Measurements from ENCODE around the gene MASP1.
"Not testable (repeated sequence)": the region's sequence is repeated elsewhere in the genome, so short reads cannot be mapped to it uniquely, and the experiment has no call there.

MASP1 gene

DNA sequence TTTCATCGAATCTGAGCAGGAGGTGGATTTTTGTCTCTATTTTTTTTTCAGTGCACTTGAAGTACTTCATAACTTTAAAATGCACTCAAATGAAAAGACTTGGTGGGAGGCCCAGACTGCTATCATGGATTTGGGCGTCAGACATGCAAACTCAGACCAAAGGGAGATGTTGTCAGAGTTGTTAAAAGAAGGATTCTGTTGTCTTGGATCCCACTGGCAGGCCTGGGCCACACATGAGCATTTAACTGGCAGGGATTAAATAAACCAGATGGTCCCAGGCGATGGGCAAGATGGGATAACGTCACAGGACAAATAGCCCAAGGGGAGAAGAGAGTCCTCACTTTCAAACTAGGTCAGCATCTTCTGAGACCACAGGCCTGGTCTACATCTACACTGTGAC lies 78.8 kb downstream of the MASP1 start:
- no peak for DNase-seq

DNA sequence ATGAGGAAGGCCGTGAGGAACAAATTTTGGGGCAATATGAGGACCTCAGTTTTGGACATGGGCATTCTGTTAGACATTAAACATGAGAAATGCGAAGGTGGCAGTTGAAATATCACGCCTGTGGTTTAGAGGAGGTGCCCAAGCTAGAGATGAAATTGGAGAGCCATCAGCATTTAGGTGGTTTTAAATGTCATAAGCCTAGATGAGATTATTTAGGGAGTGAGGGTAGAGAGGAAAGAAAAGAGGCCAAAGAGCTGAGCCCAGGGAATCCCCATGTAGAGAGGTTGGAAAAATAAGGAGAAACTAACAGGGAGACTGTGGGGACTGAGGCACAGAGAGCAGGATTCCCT lies 79.4 kb downstream of the MASP1 start:
- DNase-seq: no peak

DNA sequence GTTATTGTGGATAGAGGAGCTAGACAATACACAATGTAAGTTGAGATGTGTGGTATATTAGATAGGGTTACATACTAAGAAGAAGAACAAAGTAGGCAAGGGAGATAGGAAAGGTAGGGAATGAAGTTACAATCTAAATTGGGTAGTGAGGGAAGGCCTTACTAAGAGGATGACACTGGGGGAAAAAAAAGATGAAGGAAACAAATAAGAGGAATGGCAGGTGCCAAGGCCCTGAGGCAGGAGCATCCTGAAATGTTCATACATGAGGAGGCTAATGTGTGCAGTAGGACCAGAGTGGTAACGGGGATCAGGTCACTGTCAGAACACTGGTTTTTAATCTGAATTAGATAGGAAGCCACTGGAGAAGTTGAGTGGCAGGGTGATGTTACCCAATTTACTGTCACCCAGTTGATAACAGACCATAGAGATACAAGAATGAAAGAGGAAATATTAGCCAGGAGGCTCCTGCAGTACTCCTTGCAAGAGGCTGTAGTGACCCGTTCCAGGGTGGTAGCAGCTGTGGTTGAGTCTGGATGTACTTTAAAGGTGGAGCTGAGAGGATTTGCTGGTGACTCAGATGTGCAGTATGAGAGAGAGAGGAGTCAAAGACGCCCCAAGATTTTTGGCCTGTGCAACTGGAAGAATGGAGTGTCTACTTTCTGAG lies 79.9 kb downstream of the MASP1 start:
- DNase-seq: no peak

DNA sequence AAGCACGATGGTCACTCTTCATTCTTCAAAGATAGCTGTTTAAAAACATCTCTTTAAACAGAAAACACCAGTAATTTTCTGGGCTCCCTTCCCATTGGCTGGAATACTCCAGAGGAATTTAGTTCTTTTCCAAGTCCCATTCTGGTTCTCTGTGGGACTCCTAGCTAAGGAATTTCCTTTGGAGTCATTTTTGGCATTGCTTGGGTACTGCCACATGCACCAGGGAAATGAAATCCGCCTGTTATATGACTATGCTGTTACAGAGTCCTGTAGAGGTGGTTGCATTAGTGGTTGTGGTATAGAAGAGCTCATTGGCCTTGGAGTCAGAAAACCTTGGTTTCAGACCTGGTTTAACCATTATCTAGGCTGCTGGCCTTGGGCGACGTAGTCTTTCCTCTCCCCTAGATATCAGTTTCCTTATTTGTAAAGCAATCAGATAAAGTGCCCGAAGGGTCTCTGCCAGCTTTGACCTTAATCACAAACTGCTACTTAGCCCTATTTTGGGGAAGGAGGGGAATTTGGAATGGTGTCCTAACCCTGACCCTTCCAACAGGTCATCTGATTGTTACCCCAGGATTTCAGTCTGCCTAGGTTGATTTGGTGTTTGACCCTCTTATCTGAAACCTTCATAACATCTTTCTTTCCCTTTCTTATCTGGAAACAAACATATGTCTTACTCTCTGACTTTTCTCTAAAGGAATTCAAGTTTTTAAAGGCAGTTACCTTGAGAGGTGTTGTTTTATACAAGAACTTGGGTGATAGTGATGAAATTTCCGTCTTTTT lies 80.8 kb downstream of the MASP1 start:
- no peak for DNase-seq

DNA sequence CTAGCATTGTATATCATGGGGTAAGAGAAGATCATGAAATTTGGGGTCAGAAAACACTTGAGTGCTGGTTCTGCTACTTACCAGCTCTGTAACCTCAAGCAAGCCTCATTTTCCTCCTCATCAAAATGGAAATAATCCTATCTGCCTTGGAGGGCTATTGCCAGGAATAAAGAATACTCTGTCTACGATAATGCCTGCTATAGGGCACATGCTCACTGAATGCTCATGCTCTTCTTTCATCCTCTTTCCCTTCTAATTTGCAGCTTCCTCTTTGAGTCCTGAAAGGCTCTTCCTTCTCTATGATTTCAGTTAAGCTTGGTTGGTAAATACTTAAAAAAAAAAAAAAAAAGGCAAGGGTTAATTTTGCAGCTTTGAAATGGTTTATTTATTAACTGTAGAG lies 81.4 kb downstream of the MASP1 start:
- DNase-seq: no peak

DNA sequence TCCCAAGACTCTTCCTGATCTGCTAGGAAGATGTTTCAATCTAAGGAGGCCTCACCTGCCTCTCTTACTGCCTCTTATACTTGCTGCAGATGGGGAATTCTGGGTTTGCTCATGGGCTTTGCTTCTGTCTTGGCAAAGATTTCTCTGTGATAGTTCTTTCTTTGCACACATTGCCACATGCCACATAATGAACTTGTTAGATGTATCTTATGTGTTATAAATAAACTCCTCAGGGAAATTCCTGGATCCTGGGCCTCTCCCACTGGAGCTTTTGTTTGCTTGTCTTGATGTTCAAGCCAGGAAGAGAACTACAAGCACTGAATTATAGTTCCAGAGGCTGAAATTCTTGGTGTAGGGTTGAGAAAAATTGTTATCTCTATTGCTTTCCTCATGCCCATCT lies 82.0 kb downstream of the MASP1 start:
- no peak for DNase-seq

DNA sequence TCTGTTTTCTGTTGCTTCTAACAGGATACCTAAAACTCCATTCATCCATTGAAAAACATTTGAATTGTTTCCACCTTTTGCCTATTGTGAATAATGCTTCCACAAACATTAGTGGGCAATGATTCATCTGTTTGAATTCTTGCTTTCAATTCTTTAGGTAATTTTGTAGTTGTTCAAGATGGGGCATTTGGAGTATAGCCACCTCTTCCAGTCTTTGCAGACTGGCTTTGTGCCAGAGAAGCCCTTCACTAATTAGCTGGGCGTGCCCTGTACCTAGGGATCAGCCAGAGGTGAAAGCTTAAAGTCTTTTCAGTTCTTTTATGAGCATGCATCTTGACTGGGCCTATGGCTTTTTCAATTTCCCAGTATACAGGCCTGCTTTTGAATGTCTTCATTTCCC lies 83.4 kb downstream of the MASP1 start:
- no peak for DNase-seq

DNA sequence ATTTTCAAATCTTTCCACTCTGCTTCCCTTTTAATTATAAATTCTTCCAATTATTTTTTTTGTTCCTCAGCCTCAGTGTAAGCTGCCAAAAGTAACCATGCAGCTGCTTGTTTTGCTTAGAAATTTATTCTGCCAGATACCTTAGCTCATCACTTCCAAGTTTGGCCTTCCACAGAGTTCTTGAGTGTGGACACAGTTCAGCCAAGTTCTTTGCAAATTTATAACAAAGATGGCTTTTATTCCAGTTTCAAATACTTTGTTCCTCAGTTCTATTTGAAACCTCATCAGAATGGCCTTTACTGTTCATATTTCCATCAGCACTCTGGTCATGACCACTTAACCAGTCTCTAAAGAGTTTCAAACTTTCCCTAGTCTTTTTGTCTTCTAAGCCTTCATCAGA lies 83.9 kb downstream of the MASP1 start:
- no peak for DNase-seq

DNA sequence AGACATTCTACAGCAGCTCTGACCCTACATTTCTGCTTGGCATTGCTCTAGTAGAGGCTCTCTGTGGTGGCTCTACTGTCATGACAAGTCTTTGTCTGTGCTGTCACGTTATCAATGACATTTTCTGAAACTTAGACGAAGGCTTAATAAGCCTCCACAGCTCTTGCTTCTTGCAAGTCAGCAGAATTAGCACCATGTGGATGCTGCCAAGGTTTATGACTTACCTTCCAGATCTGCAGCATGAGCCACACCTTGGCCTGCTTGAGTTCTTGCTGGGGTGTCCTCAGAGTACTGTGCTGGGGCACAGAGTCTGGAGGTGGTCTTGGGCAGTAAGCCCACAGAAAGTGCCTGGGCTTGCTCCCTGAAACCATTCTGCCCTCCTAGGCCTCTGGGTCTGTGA lies 84.5 kb downstream of the MASP1 start:
- DNase-seq: no peak

DNA sequence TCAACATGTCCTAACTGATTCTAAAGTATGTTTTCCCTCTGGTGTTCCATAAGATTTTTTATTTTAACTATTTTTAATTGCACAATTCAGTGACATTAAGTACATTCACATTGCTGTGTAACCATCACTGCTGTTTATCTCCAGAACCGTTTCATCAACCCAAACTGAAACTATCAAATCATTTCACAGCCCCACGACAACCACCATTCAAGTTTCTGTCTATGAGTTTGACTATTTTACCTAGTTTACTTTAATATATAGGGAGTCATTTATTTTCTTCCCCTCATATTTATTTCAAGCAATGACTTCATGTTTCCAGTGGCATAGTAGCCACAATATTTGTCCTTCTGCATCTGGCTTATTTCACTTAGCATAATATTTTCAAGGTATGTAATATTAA lies 85.9 kb downstream of the MASP1 start:
- DNase-seq: no peak

DNA sequence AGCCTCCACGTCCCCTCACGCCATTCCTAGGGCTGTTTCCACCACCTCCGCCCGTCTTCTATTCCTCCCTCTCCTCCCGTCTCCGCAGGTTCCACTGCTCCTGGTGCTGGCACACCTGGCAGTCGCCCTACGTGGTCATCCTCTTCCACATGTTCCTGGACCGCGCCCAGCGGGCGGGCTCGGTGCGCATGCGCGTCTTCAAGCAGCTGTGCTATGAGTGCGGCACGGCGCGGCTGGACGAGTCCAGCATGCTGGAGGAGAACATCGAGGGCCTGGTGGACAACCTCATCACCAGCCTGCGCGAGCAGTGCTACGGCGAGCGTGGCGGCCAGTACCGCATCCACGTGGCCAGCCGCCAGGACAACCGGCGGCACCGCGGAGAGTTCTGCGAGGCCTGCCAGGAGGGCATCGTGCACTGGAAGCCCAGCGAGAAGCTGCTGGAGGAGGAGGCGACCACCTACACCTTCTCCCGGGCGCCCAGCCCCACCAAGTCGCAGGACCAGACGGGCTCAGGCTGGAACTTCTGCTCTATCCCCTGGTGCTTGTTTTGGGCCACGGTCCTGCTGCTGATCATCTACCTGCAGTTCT lies 92.0 kb downstream of the MASP1 start:
- not testable (repeated sequence) for DNase-seq

DNA sequence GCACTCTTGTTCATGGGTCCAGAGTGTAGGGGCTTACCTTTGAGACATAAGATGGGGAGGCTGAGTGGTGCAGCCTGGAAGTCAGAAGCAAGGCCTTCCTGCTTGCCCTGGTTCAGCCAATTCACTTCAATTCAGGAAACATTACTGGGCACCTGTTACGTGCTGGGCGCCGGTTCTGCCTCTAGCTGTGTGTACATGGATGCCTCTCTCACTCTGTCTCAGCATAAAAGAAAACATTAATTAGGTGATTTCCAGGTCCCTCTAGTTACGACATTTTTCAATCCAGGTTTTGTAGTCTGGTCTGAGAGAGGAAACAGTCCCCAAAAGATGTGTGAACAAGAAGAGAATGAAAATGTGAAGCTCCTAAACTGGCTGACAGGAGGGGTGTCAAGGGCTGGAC lies 93.0 kb downstream of the MASP1 start:
- DNase-seq: no peak

DNA sequence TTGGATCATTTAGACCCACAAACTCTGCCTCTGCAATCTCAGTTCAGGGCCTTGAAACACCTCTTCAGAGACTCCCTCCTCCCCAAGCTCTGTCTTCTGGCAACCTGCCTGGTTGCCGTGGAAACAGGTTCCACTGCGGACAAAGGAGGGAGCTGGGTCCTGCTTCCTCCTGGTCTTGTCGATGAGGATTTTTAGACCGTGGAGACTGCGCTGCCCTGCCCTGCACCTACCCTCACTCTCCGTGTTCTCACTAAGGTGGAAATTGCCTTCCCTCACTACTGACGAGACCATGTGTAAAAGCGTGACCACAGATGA lies 94.2 kb downstream of the MASP1 start, which contains the start of gene RTP1:
RTP1 (plus strand) TSS at position 152 of the 315 bp plus-strand sequence; CDS start at position 182, 30 bp downstream.
- DNase-seq: no peak

DNA sequence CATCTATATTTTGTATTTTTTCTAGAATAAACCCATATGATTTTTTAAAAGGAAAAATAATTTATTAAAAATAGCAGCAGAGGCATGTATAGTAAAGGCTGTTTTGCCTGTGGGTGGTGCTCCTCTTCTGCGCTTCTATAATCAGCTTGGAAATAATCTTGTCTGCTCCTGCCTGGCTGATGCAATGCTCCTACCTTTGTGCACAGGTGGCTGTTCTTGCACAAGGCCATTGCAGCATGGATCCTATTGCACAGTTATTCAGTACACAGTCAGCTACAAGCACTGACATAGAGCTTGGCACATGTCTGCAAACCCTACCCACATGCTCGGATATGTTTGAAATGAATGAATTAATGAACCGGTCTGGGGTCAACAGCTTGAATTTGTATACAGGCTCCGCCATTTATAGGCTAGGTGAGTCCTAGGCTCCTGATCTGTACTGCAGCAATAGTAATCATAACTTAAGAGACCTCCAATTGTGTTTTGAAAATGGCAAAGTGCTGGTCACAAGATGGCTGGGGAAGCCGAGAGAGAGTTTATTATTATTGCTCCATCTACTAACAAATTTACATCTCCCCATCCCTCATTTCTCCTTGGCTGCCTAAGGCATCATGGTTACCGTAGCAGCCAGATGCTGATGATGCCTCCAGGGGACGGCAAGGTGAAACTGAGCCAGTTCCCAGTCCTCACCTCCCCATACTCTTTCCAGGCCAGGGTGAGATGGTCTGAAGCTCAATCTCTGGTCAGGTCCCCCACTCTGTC lies 94.8 kb downstream of the MASP1 start:
- DNase-seq: no peak

DNA sequence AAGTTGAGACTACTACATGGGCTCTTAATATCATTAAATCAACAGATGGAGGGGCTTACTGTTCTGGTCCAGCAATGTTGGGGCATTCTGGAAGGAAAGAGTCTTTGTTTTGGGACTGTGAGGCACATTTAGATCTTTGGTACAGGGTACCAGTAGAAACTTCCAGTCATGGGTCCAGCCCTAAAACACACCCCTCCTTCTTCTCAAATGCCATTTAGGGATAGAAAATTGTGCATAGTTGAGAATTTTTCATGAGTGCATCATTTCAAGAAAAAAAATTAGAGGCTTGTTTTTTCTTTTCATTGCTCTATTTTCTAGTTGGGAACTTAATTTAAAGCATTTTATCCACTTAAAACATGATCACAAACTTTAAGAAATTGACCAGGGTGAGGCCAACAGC lies 98.4 kb downstream of the MASP1 start:
- DNase-seq: no peak

DNA sequence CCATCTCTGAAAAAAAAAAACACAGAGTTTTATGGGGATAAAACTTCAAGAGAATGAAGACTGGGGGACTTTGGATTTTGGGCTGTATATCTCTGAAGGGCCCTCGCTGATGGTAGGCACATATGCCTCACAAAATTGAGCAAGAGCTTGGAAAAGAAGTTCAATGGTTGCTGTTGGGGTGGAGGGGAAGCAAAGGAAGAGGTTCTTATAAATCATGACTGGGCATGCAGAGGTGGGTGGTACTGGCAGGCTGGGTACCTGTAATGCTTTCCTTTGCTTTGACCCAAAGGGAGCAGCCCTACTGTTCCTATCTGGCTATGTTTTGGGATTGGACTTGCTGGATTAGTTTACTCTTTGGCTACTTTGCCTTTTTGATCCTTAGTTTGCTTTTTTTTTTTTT lies 100.3 kb downstream of the MASP1 start:
- DNase-seq: no peak

DNA sequence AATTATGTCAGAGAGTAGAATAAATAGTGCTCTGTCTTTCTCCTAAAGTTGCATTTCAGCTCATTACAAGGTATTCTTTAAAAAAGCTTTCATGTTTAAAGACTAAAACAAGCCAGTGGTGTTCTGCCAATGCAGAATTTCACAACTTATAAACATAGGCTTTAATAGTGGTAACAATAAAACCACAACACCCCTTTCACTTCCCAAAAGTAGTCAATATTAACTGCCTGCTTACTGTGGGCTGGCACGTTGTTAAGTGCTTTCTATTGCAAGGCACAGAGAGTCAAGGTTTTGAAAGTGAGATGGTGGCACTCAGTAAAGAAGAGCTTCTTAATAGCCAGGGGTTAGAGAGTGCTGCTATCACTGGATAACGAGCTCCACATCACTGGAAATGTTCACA lies 102.6 kb downstream of the MASP1 start:
- no peak for DNase-seq

DNA sequence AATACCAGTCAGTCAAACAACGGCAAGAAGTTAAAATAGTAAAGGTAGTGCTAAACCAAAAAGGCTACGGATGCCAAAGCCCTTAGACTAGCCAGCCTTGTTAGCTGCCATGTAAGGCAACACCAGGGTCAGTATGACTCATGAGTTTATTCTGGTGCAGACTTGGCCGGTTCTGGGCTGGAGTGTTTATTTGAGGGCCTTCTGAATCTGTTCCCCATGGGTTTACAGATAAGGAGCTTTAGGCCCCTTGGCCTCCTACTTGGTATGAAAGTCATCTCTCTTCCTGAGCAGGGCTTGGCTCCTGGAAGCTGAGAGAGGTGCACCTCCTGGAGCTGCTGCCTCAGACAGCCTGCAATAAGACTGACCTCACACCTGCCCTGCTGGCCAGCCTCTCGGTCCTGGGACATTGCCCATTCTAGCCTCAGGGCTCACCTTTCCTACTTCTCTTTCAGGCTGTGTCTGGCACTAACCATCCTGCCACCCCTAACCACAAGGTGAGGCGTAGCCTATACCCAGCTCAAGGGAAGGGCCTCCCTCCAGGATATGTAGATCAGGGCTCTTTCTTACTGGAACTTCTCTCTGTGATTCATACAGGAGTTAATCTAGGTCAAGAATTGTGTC lies 104.6 kb downstream of the MASP1 start:
- DNase-seq: no peak

DNA sequence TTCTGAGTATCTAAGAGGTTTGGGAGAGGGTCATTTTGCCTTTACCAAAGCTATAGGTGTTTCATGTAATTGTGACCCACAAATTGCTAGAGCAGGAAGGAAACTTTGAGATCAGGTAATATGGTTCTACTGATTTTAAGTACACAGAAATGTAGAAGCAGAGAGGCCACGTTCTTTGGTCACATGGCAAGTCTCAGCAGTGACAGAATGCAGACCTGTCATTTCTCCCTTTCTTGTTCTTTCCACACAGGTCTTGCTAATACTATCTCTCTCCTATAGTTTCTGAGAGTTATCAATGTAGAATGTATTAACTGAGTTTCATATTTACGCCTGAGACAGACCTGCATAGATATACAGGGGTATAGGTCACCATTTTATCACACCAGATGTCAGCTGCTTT lies 105.2 kb downstream of the MASP1 start:
- DNase-seq: no peak

DNA sequence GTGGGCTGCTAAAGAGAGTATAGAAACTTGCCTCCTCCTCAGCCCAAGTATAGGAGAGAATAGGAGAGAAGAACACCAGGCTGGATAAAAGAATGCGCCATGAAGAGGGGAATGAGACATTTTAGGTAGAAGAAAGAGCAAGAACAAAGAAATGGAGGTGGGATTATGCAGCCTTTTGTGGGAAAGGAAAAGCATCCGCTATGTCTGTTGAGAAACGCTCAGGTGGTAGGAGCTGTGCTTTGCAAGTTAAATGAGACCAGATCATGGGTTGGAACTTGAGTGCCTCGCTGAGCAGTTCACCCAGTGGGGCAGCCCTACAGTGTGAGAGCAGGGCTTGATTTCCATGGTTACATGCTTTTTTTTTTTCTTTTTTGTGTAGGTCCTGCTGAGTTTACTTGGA lies 105.8 kb downstream of the MASP1 start:
- no peak for DNase-seq
